H1 (cell line): ENCODE results near the gene CUTC. TPM values are rescaled to one million over a fixed set of nuclear protein-coding genes. Genes with fewer than 3 reads are reported as not detected.

Source experiments
- CTCF ChIA-PET: fragments of 300-600 bp; sonication (Branson Sonifier 250); formaldehyde crosslinking; loops from one replicate; lab custom pipeline; 2021; ENCODE audit not compliant: partially characterized antibody; lab: Charles Lee
- POLR2A ChIA-PET: fragments of 300-600 bp; sonication (Branson Sonifier 250); formaldehyde crosslinking; loops from one replicate; lab custom pipeline; 2021; ENCODE audit warnings: inconsistent platforms; ENCODE audit not compliant: partially characterized antibody; lab: Charles Lee
- DNase-seq, 2 experiments: peaks; one replicate each; pipeline versions ENCODE4 v3.0.0 to v3.0.0-alpha.2; 2010 to 2022; ENCODE audit warnings: low spot score in 2 of 2, low read depth in 1 of 2, mixed read lengths in 1 of 2
- FAIRE-seq: peaks from 2 replicates; lab custom pipeline; 2011; peaks lifted over from hg19 to GRCh38; lab: Jason Lieb, UNC
- H2AFZ ChIP-seq: 2 replicates; pipeline ENCODE4 v1.8.1; 2012; ENCODE audit warnings: low read length, inconsistent platforms
- H2AK5ac ChIP-seq: 2 replicates; pipeline ENCODE4 v1.6.1; 2013; ENCODE audit warnings: low read depth, low read length
- H2BK120ac ChIP-seq: replicated peaks from 2 replicates; pipeline ENCODE3; 2013; ENCODE audit warnings: low read depth, low read length, inconsistent platforms
- H2BK12ac ChIP-seq: 2 replicates; pipeline ENCODE4 v1.6.1; 2013; ENCODE audit warnings: low read depth, low read length
- H2BK15ac ChIP-seq: 2 replicates; pipeline ENCODE4 v1.6.1; 2013; ENCODE audit warnings: low read length
- H2BK20ac ChIP-seq: 2 replicates; pipeline ENCODE4 v1.6.1; 2013; ENCODE audit warnings: low read length
- H2BK5ac ChIP-seq: 2 replicates; pipeline ENCODE4 v1.6.1; 2013; ENCODE audit warnings: low read depth, low read length
- H3K14ac ChIP-seq: 2 replicates; pipeline ENCODE4 v1.6.1; 2013; ENCODE audit warnings: inconsistent platforms; ENCODE audit not compliant: insufficient read length
- H3K18ac ChIP-seq: 2 replicates; pipeline ENCODE4 v1.6.1; 2013; ENCODE audit warnings: low read length; ENCODE audit errors: extremely low read depth
- H3K23ac ChIP-seq: 2 replicates; pipeline ENCODE4 v1.6.1; 2013; ENCODE audit warnings: inconsistent platforms; ENCODE audit not compliant: insufficient read length
- H3K23me2 ChIP-seq: 2 replicates; pipeline ENCODE4 v1.6.1; 2013; ENCODE audit warnings: low read depth, low read length
- H3K27ac ChIP-seq: 2 replicates; pipeline ENCODE4 v1.6.1; 2011; ENCODE audit warnings: low read depth, low read length, inconsistent platforms
- H3K27me3 ChIP-seq, 4 experiments: replicated peaks in 1 of 4; 1 replicate in 1 of 4; 2 replicates in 3 of 4; pipeline versions ENCODE4 v1.6.1 to v1.8.1; 2011 to 2013; ENCODE audit warnings: low read length in 3 of 4, mild to moderate bottlenecking in 3 of 4, inconsistent platforms in 2 of 4, mixed read lengths in 2 of 4, moderate library complexity in 1 of 4; ENCODE audit not compliant: control insufficient read depth in 3 of 4, insufficient read depth in 3 of 4; ENCODE audit errors: extremely low read depth in 1 of 4
- H3K36me3 ChIP-seq, 4 experiments: 2 replicates each; pipeline versions ENCODE4 v1.6.1 to v1.8.1; 2011 to 2013; ENCODE audit warnings: mild to moderate bottlenecking in 4 of 4, low read length in 3 of 4, moderate library complexity in 2 of 4, control low read depth in 1 of 4, inconsistent platforms in 1 of 4; ENCODE audit not compliant: insufficient read depth in 4 of 4, control insufficient read depth in 2 of 4
- H3K4ac ChIP-seq: replicated peaks from 2 replicates; pipeline ENCODE3; 2013; ENCODE audit warnings: low read length, low read depth, mixed read lengths, inconsistent platforms; ENCODE audit not compliant: insufficient read length
- H3K4me1 ChIP-seq, 4 experiments: replicated peaks in 1 of 4; 1 replicate in 1 of 4; 2 replicates in 3 of 4; pipeline versions ENCODE4 v1.6.1 to v1.8.1; 2011 to 2013; ENCODE audit warnings: low read length in 3 of 4, inconsistent platforms in 2 of 4, mixed read lengths in 1 of 4; ENCODE audit not compliant: insufficient read depth in 4 of 4, control insufficient read depth in 3 of 4
- H3K4me2 ChIP-seq, 2 experiments: 2 replicates each; pipeline versions ENCODE4 v1.6.1 to v1.8.1; 2011 to 2013; ENCODE audit warnings: low read depth in 2 of 2, low read length in 2 of 2, control low read depth in 1 of 2, inconsistent platforms in 1 of 2, mild to moderate bottlenecking in 1 of 2; ENCODE audit not compliant: insufficient read depth in 1 of 2
- H3K4me3 ChIP-seq, 4 experiments: fragments of 200-600, 300-600 bp in 1 of 4; sonication (generic), shearing (Covaris generic), sonication (Bioruptor Twin) in 1 of 4; 2 replicates each; pipeline versions ENCODE4 v1.5.1 to v1.8.1; 2011 to 2016; ENCODE audit warnings: low read length in 4 of 4, low read depth in 3 of 4, control low read depth in 2 of 4, inconsistent platforms in 2 of 4, mild to moderate bottlenecking in 2 of 4, mixed read lengths in 1 of 4, moderate library complexity in 1 of 4; ENCODE audit not compliant: insufficient read depth in 2 of 4; ENCODE audit errors: extremely low read depth in 1 of 4
- H3K56ac ChIP-seq: replicated peaks from 2 replicates; pipeline ENCODE3; 2013; ENCODE audit warnings: low read depth, mild to moderate bottlenecking, mixed read lengths, low read length, inconsistent platforms; ENCODE audit not compliant: insufficient read length
- H3K79me1 ChIP-seq: 2 replicates; pipeline ENCODE4 v1.6.1; 2013; ENCODE audit warnings: low read depth, low read length, control low read depth
- H3K79me2 ChIP-seq, 2 experiments: 2 replicates each; pipeline versions ENCODE4 v1.6.1 to v1.8.1; 2012 to 2013; ENCODE audit warnings: low read length in 2 of 2, mild to moderate bottlenecking in 2 of 2, inconsistent platforms in 1 of 2; ENCODE audit not compliant: insufficient read depth in 2 of 2, control insufficient read depth in 1 of 2
- H3K9ac ChIP-seq, 4 experiments: replicated peaks in 1 of 4; 1 replicate in 1 of 4; 2 replicates in 3 of 4; pipeline versions ENCODE4 v1.6.1 to v1.8.1; 2011 to 2013; ENCODE audit warnings: low read depth in 3 of 4, low read length in 3 of 4, control low read depth in 2 of 4, mild to moderate bottlenecking in 2 of 4, moderate library complexity in 2 of 4, inconsistent platforms in 1 of 4; ENCODE audit errors: extremely low read depth in 1 of 4
- H3K9me3 ChIP-seq, 2 experiments: 2 replicates each; pipeline versions ENCODE4 v1.6.1 to v1.8.1; 2012 to 2013; ENCODE audit warnings: mild to moderate bottlenecking in 2 of 2, moderate library complexity in 2 of 2, control low read depth in 1 of 2, inconsistent platforms in 1 of 2, low read depth in 1 of 2, low read length in 1 of 2, mixed read lengths in 1 of 2; ENCODE audit not compliant: insufficient read depth in 2 of 2
- H4K20me1 ChIP-seq, 2 experiments: replicated peaks in 1 of 2; 2 replicates each; pipeline versions ENCODE3 to v1.8.1; 2011 to 2013; ENCODE audit warnings: inconsistent platforms in 2 of 2, low read length in 2 of 2, mild to moderate bottlenecking in 1 of 2; ENCODE audit not compliant: insufficient read depth in 2 of 2, control insufficient read depth in 1 of 2
- H4K5ac ChIP-seq: 2 replicates; pipeline ENCODE4 v1.6.1; 2013; ENCODE audit warnings: low read length, low read depth, mixed read lengths, inconsistent platforms; ENCODE audit not compliant: insufficient read length
- H4K8ac ChIP-seq: 2 replicates; pipeline ENCODE4 v1.8.0; 2013; ENCODE audit warnings: mild to moderate bottlenecking, moderate library complexity, low read length, inconsistent platforms; ENCODE audit not compliant: insufficient read depth; ENCODE audit errors: extremely low read depth
- H4K91ac ChIP-seq: replicated peaks from 2 replicates; pipeline ENCODE3; 2013; ENCODE audit warnings: low read length, mixed read lengths, inconsistent platforms; ENCODE audit not compliant: insufficient read length
- BACH1 ChIP-seq: IDR thresholded peaks from 2 replicates; pipeline ENCODE4 v1.6.1; 2012; ENCODE audit warnings: low read length, improper control_type of control experiment
- BCL11A ChIP-seq, 2 experiments: IDR thresholded peaks; one replicate each; pipeline ENCODE4 v1.6.1; 2011; ENCODE audit warnings: low read depth in 2 of 2, low read length in 2 of 2, mild to moderate bottlenecking in 2 of 2
- CBX8 ChIP-seq: fragments of 300-800, 300-1000 bp; sonication (generic); IDR thresholded peaks from 2 replicates; pipeline ENCODE4 v1.7.1; 2016; ENCODE audit warnings: low read depth, low read length, borderline replicate concordance
- CEBPB ChIP-seq: IDR thresholded peaks from 2 replicates; pipeline ENCODE4 v1.6.1; 2012; ENCODE audit warnings: low read depth, low read length
- CTCF ChIP-seq, 3 experiments: IDR thresholded peaks; 1 replicate in 2 of 3; 2 replicates in 1 of 3; pipeline versions ENCODE4 v1.5.1 to v1.6.1; 2011; ENCODE audit warnings: low read length in 3 of 3, mild to moderate bottlenecking in 3 of 3, inconsistent platforms in 2 of 3, low read depth in 1 of 3, moderate library complexity in 1 of 3; ENCODE audit not compliant: insufficient read depth in 1 of 3; ENCODE audit errors: control extremely low read depth in 1 of 3
- EP300 ChIP-seq, 2 experiments: IDR thresholded peaks; 1 replicate in 1 of 2; 2 replicates in 1 of 2; pipeline ENCODE4 v1.6.1; 2011 to 2012; ENCODE audit warnings: low read depth in 2 of 2, low read length in 2 of 2, mild to moderate bottlenecking in 2 of 2, borderline replicate concordance in 1 of 2, inconsistent platforms in 1 of 2, moderate library complexity in 1 of 2
- GTF2F1 ChIP-seq: IDR thresholded peaks from 2 replicates; pipeline ENCODE4 v1.6.1; 2012; ENCODE audit warnings: low read depth, low read length, improper control_type of control experiment, borderline replicate concordance
- HDAC2 ChIP-seq, 2 experiments: fragments of 300-600 bp in 1 of 2; sonication (generic) in 1 of 2; IDR thresholded peaks; 2 replicates each; pipeline ENCODE4 v1.6.1; 2011 to 2012; ENCODE audit warnings: low read depth in 2 of 2, low read length in 2 of 2, mild to moderate bottlenecking in 2 of 2, moderate library complexity in 2 of 2, borderline replicate concordance in 1 of 2, inconsistent platforms in 1 of 2
- MAFK ChIP-seq: IDR thresholded peaks from 2 replicates; pipeline ENCODE4 v1.6.1; 2012; ENCODE audit warnings: low read depth, mild to moderate bottlenecking, improper control_type of control experiment, low read length
- NRF1 ChIP-seq: IDR thresholded peaks from 2 replicates; pipeline ENCODE4 v1.6.1; 2011; ENCODE audit warnings: mild to moderate bottlenecking, low read depth, low read length, improper control_type of control experiment
- TBP ChIP-seq: IDR thresholded peaks from 2 replicates; pipeline ENCODE4 v1.6.1; 2011; ENCODE audit warnings: low read depth, low read length, improper control_type of control experiment
- ZNF274 ChIP-seq: IDR thresholded peaks from 2 replicates; pipeline ENCODE4 v1.7.0; 2012; ENCODE audit warnings: low read length, borderline replicate concordance; ENCODE audit errors: extremely low read depth
- polyA plus RNA-seq, 7 experiments: library from polyadenylated mRNA; depleted of rRNA in 3 of 7; stranded (reverse) in 5 of 7; unstranded in 2 of 7; fragments of >200 nt in 5 of 7; fragments of 200-250 nt in 2 of 7; gene quantifications; 1 replicate in 5 of 7; 2 replicates in 1 of 7; 4 replicates in 1 of 7; pipeline versions ENCODE4 v1.2.1 to v1.2.3, GENCODE V29; 2011 to 2013; ENCODE audit warnings: missing spikeins in 2 of 7, mixed read lengths in 2 of 7
- total RNA-seq: library from RNA; stranded (reverse); fragmentation: NEBNext Ultra II Directional; extraction: Animal tissue kit (Norgen Biotek cat#: 25700); gene quantifications from 2 replicates; pipeline ENCODE4 v1.2.1, GENCODE V29; 2021

CUTC gene
- total and polyA plus RNA-seq, 2 of the 8 experiments (the other 6 are each of a cell fraction or from before 2014, with no cell fraction given), result 25.3 to 25.6 TPM

- Histone ChIP-seq H3K4me1 (no peaks in the 10 kb centered on the region), H2BK12ac (no peak overlapping the region), H4K5ac (no peak overlapping the region), H3K36me3 (peaks cover 13 to 79% (median 42%) of the 10 kb centered on the region in 4 experiments), H3K9ac (no peak overlapping the region), H3K27me3 (no peaks in the 10 kb centered on the region), H2BK5ac (no peak overlapping the region), H3K14ac (no peak overlapping the region), H3K4me2 (no peak overlapping the region), H2BK15ac (no peak overlapping the region), H2BK120ac (no peak overlapping the region), H2AK5ac (no peak overlapping the region), H4K91ac (no peak overlapping the region), H4K8ac (no peak overlapping the region), H3K23ac (no peak overlapping the region), H3K79me1 (peaks cover 3% of the 10 kb centered on the region; the same call in 1 of the 2 replicates), H2AFZ (no peak overlapping the region), H3K4ac (no peak overlapping the region), H3K18ac (no peak overlapping the region), H3K27ac (no peak overlapping the region), H3K4me3 (no peak overlapping the region), H3K9me3 (no peaks in the 10 kb centered on the region), H4K20me1 (peaks cover 0 to 5% of the 10 kb centered on the region in 2 experiments), H3K56ac (no peak overlapping the region), H2BK20ac (no peak overlapping the region), H3K23me2 (no peaks in the 10 kb centered on the region), H3K79me2 (no peaks in the 10 kb centered on the region)
- no peak for FAIRE-seq
- ChIA-PET POLR2A (interaction anchor here (1.9 kb wide), 1 partner anchor 10 kb away, joined by 8 read pairs; the partner anchor contains the start of genes COX15 and CUTC), CTCF (interaction anchor here (1.7 to 1.8 kb wide), 2 partner anchors 10 kb away, joined by 3 to 8 read pairs; partner anchors contain the start of genes COX15 and CUTC)
- DNase-seq, result no peak
- TF ChIP-seq CTCF (IDR thresholded peaks at IDR 0.05; ENCODE audit: control extremely low read depth in 1 of 3, insufficient read depth in 1 of 3, low read depth in 1 of 3, low read length in 3 of 3), result no peak
- no peak for TF ChIP-seq CBX8
- no peak for TF ChIP-seq BCL11A (IDR thresholded peaks at IDR 0.05; ENCODE audit: low read depth in 2 of 2, low read length in 2 of 2)
- TF ChIP-seq ZNF274, result no peak
- no peak for TF ChIP-seq BACH1
- no peak for TF ChIP-seq CEBPB
- TF ChIP-seq NRF1, result no peak
- no peak for TF ChIP-seq HDAC2 (IDR thresholded peaks at IDR 0.05; ENCODE audit: borderline replicate concordance in 1 of 2, low read depth in 2 of 2, low read length in 2 of 2)
- TF ChIP-seq TBP, result no peak
- no peak for TF ChIP-seq GTF2F1
- TF ChIP-seq MAFK, result no peak
- no peak for TF ChIP-seq EP300 (IDR thresholded peaks at IDR 0.05; ENCODE audit: borderline replicate concordance in 1 of 2, low read depth in 2 of 2, low read length in 2 of 2)
Observed at GRCh38 chr10:99742254-99742653, 10.2 kb downstream of the CUTC start.
